ENCODE results near the gene ATAD3A.
"Not testable (repeated sequence)": the region's sequence is repeated elsewhere in the genome, so short reads cannot be mapped to it uniquely, and the experiment has no call there.

Gene ATAD3A

GRCh38 chr1:1489231-1489630 lies 22.7 kb upstream of the ATAD3A start:
- no peak for DNase-seq (ENCODE audit: low read depth in 1 of 2, low spot score in 1 of 2)

GRCh38 chr1:1489861-1490260 lies 22.1 kb upstream of the ATAD3A start:
- no peak for DNase-seq (ENCODE audit: low read depth in 1 of 2, low spot score in 1 of 2)

GRCh38 chr1:1490633-1491230 lies 21.2 kb upstream of the ATAD3A start:
- no peak for DNase-seq (ENCODE audit: low read depth in 1 of 2, low spot score in 1 of 2)

GRCh38 chr1:1491601-1492000 lies 20.4 kb upstream of the ATAD3A start:
- no peak for DNase-seq (ENCODE audit: low read depth in 1 of 2, low spot score in 1 of 2)

- not testable (repeated sequence) for DNase-seq (ENCODE audit: low read depth in 1 of 2, low spot score in 1 of 2)
Observed at GRCh38 chr1:1494311-1494710, 17.7 kb upstream of the ATAD3A start.

GRCh38 chr1:1495461-1495975 lies 16.4 kb upstream of the ATAD3A start:
- DNase-seq (ENCODE audit: low read depth in 1 of 2, low spot score in 1 of 2) = not testable (repeated sequence)

- peak; percentile 55 to 62 for DNase-seq (ENCODE audit: low read depth in 1 of 2, low spot score in 1 of 2)
Observed at GRCh38 chr1:1504777-1505365, 7.1 kb upstream of the ATAD3A start.

GRCh38 chr1:1505366-1505798 lies 6.6 kb upstream of the ATAD3A start:
- not testable (repeated sequence) for DNase-seq (ENCODE audit: low read depth in 1 of 2, low spot score in 1 of 2)

- not testable (repeated sequence) for DNase-seq (ENCODE audit: low read depth in 1 of 2, low spot score in 1 of 2)
Observed at GRCh38 chr1:1505801-1506200, 6.2 kb upstream of the ATAD3A start.

GRCh38 chr1:1507305-1507704 lies 4.7 kb upstream of the ATAD3A start:
- DNase-seq (ENCODE audit: low read depth in 1 of 2, low spot score in 1 of 2) = no peak

GRCh38 chr1:1508775-1509464 lies 3.0 kb upstream of the ATAD3A start:
- not testable (repeated sequence) for DNase-seq (ENCODE audit: low read depth in 1 of 2, low spot score in 1 of 2)

- DNase-seq (ENCODE audit: low read depth in 1 of 2, low spot score in 1 of 2) = not testable (repeated sequence)
Observed at GRCh38 chr1:1509465-1509850, 2.5 kb upstream of the ATAD3A start.

- no peak for DNase-seq (ENCODE audit: low read depth in 1 of 2, low spot score in 1 of 2)
Observed at GRCh38 chr1:1510912-1511532, 940 bp upstream of the ATAD3A start.

- DNase-seq (ENCODE audit: low read depth in 1 of 2, low spot score in 1 of 2) = peak in 1 of 2 donors; percentile 13
Observed at GRCh38 chr1:1512425-1512824, 463 bp downstream of the ATAD3A start.

- not testable (repeated sequence) for DNase-seq (ENCODE audit: low read depth in 1 of 2, low spot score in 1 of 2)
Observed at GRCh38 chr1:1513675-1514074, 1.7 kb downstream of the ATAD3A start.

- not testable (repeated sequence) for DNase-seq (ENCODE audit: low read depth in 1 of 2, low spot score in 1 of 2)
Observed at GRCh38 chr1:1514376-1514775, 2.4 kb downstream of the ATAD3A start.

GRCh38 chr1:1516923-1517322 lies 5.0 kb downstream of the ATAD3A start:
- DNase-seq (ENCODE audit: low read depth in 1 of 2, low spot score in 1 of 2) = not testable (repeated sequence)

GRCh38 chr1:1517973-1518620 lies 6.1 kb downstream of the ATAD3A start:
- DNase-seq (ENCODE audit: low read depth in 1 of 2, low spot score in 1 of 2) = no peak

- not testable (repeated sequence) for DNase-seq (ENCODE audit: low read depth in 1 of 2, low spot score in 1 of 2)
Observed at GRCh38 chr1:1518621-1519007, 6.7 kb downstream of the ATAD3A start.

- not testable (repeated sequence) for DNase-seq (ENCODE audit: low read depth in 1 of 2, low spot score in 1 of 2)
Observed at GRCh38 chr1:1519805-1520505, 8.0 kb downstream of the ATAD3A start.

- DNase-seq (ENCODE audit: low read depth in 1 of 2, low spot score in 1 of 2) = no peak
Observed at GRCh38 chr1:1521331-1521730, 9.4 kb downstream of the ATAD3A start.
